ENCODE data around the gene ITGB2. TPM values are rescaled to one million over a fixed set of nuclear protein-coding genes. Genes with fewer than 3 reads are reported as not detected.

Gene ITGB2
- total and polyA plus RNA-seq, 7 donors, result 2.5 to 11.7 (median 8.3) TPM

DNA sequence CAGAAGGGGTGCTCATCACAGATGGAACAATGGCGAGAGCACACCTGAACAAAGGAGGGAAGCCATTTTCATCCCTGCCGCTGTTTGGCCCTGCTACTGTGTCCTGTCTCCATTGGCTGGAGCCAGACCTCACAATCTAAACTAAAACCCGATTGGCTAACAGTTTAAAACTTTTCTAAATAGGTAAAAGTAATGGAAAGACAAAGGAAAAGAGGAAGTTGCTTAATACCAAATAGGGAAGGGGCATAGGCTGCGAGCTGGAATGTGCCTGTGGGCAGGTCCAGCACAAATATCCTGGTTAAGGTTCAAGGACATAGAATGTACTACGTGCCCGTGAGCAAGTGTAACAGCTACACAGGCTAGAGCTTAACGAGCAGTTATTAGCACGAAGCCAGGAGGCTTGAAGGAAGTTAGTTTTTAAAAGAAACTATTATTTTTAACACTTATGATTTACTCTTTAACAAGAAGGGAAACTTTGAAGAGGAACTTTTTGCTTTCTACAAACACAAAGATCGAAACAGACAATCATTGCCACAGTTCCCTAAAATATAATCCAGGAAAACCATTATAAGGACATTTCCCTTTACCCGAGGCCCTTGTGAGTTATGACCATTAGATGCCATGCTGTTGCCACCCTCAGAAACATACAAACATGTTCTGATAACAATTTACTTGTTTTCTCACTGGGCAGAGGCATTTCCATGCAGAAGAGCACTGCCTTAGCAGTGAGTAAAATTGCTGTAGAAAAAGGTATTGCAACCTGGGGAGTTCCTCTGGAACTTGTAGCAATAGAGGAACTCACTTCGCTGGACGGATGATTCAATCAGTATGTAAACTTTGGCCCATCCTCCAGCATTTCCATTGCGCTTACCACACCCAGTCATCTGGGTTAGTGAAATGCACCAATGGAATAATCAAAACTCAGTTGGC is 42.4 kb downstream of the ITGB2 start:
- H3K4me3 ChIP-seq, result no peak overlapping the region
- H3K4me1 ChIP-seq, result peaks cover 12% of the 10 kb centered on the region
- no peak overlapping the region for H3K27ac ChIP-seq
- H3K27me3 ChIP-seq (ENCODE audit: insufficient read depth in 3 of 3, low read length in 2 of 3), result no peaks in the 10 kb centered on the region
- no peaks in the 10 kb centered on the region for H3K36me3 ChIP-seq (ENCODE audit: insufficient read depth in 1 of 2, low read depth in 1 of 2)
- H3K9me3 ChIP-seq, result no peaks in the 10 kb centered on the region
- no peak for ATAC-seq
- no peak for DNase-seq
- 76 to 81% (median 77%) methylated on average over 13 of the region's 13 CpGs for WGBS, 3 donors
- TF ChIP-seq, protein P1, sequence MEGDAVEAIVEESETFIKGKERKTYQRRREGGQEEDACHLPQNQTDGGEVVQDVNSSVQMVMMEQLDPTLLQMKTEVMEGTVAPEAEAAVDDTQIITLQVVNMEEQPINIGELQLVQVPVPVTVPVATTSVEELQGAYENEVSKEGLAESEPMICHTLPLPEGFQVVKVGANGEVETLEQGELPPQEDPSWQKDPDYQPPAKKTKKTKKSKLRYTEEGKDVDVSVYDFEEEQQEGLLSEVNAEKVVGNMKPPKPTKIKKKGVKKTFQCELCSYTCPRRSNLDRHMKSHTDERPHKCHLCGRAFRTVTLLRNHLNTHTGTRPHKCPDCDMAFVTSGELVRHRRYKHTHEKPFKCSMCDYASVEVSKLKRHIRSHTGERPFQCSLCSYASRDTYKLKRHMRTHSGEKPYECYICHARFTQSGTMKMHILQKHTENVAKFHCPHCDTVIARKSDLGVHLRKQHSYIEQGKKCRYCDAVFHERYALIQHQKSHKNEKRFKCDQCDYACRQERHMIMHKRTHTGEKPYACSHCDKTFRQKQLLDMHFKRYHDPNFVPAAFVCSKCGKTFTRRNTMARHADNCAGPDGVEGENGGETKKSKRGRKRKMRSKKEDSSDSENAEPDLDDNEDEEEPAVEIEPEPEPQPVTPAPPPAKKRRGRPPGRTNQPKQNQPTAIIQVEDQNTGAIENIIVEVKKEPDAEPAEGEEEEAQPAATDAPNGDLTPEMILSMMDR (IDR thresholded peaks at IDR 0.05), result no peak
- intact Hi-C loops (cut with DNase I), result loop anchor here in 1 of 2 donors (10.0 kb wide), 1 partner anchor 256 kb away; no protein-coding TSS in a partner anchor

- WGBS, 3 donors, result 87 to 93% (median 87%) methylated on average over 12 of the region's 12 CpGs
- no peaks in the 10 kb centered on the region for H3K27me3 ChIP-seq (ENCODE audit: insufficient read depth in 3 of 3, low read length in 2 of 3)
- DNase-seq, result no peak
- peaks cover 14% of the 10 kb centered on the region for H3K4me1 ChIP-seq
- no peaks in the 10 kb centered on the region for H3K9me3 ChIP-seq
- H3K36me3 ChIP-seq (ENCODE audit: insufficient read depth in 1 of 2, low read depth in 1 of 2), result no peaks in the 10 kb centered on the region
- TF ChIP-seq, protein P1 (IDR thresholded peaks at IDR 0.05), result no peak
- intact Hi-C loops (cut with DNase I), result loop anchor here in 1 of 2 donors (10.0 kb wide), 1 partner anchor 258 kb away; no protein-coding TSS in a partner anchor
- H3K27ac ChIP-seq, result no peak overlapping the region
- no peak for ATAC-seq
- no peak overlapping the region for H3K4me3 ChIP-seq
Measured at GRCh38 chr21:44876849-44877575, 43.7 kb downstream of the ITGB2 start.

- peaks cover 31% of the 10 kb centered on the region for H3K4me1 ChIP-seq
- intact Hi-C loops (cut with DNase I), result loop anchor here in 1 of 2 donors (2.0 to 10.0 kb wide), 2 partner anchors 75 to 259 kb away; partner anchors contain the start of gene UBE2G2
- WGBS, 3 donors, result 8 to 19% (median 9%) methylated on average over 6 of the region's 6 CpGs
- TF ChIP-seq, protein P1 (IDR thresholded peaks at IDR 0.05), result no peak
- no peaks in the 10 kb centered on the region for H3K9me3 ChIP-seq
- H3K36me3 ChIP-seq (ENCODE audit: insufficient read depth in 1 of 2, low read depth in 1 of 2), result no peaks in the 10 kb centered on the region
- DNase-seq (no peak), ATAC-seq (peak in 1 of 4 donors; percentile 28)
- H3K27me3 ChIP-seq (ENCODE audit: insufficient read depth in 3 of 3, low read length in 2 of 3), result no peaks in the 10 kb centered on the region
- peak overlapping the region; percentile 97 for H3K27ac ChIP-seq
- peak overlapping the region; percentile 90 for H3K4me3 ChIP-seq
Measured at GRCh38 chr21:44875316-44875700, 45.4 kb downstream of the ITGB2 start.

DNA sequence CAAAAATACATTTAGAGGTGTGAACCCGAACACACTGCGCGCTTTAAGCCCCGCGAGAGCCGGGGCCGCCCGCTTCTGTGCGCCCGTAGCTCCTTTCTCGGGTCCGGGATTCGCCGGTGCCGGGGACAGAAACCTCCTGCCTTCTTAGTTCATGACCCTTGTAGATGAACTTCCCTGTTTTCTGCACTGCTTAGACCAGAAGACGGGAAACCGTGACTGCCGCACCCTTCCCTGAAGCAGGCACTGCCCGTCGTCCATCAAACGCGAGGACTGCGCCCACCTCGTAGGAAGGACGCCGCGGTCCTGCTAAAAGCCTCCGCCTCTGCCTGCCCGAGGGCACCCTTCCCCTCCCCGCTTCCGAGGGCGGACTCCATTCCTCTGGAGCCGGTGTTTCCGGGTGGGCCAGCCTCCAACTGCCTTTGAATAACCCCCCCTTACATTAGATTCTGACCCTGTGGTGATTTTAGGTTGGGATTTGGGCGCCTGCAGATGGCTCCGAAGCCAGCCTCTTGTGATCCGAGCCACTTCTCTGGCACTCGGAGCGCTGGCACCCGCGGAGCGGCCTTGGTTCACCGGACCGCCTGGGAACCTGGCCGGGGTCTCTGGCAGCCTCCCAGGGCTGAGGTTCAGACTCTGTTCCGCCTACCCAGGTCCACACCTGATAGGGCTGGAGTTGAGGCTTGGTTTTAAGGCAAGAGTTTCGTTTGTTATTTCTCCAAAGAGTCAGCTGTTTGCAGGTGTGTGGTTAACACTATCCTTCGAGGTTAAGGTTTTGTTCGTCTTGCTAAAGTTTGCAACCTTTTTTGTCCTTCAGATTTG is 46.0 kb downstream of the ITGB2 start:
- Histone ChIP-seq H3K27ac (peak overlapping the region; percentile 97), H3K4me3 (peak overlapping the region; percentile 90), H3K4me1 (peaks cover 37% of the 10 kb centered on the region), H3K27me3 (ENCODE audit: insufficient read depth in 3 of 3, low read length in 2 of 3) (no peaks in the 10 kb centered on the region), H3K36me3 (ENCODE audit: insufficient read depth in 1 of 2, low read depth in 1 of 2) (no peaks in the 10 kb centered on the region), H3K9me3 (no peaks in the 10 kb centered on the region)
- DNase-seq (peak; percentile 75 to 82), ATAC-seq (peak in 1 of 4 donors; percentile 16)
- intact Hi-C loops (cut with DNase I), result loop anchor here (2.0 to 10.0 kb wide), 4 partner anchors 57 to 260 kb away; partner anchors contain the start of genes UBE2G2 (in 2 of the 2) and SUMO3 (in 1 of the 2)
- TF ChIP-seq, protein P1 (IDR thresholded peaks at IDR 0.05), result no peak
- WGBS, 3 donors, result 11 to 22% (median 12%) methylated on average over 49 of the region's 49 CpGs
